Astrocyte of the spinal cord (primary cell): ENCODE results near the gene GALNT18.

Experiments
- DNase-seq: peaks from one replicate; pipeline ENCODE4 v3.0.0; 2011; ENCODE audit warnings: low read depth, low spot score
- H3K4me3 ChIP-seq: 2 replicates; pipeline ENCODE4 v1.5.1; 2011; ENCODE audit warnings: low read depth, mild to moderate bottlenecking, low read length, moderate library complexity
- in situ Hi-C: cut with HindIII; loops from 2 replicates; pipeline ENCODE4 v1.10.0; 2017; ENCODE audit warnings: low sequenced_read_pairs
- TF ChIP-seq, protein P1 (sequence below): IDR thresholded peaks from 2 replicates; pipeline ENCODE4 v1.5.1; 2012; ENCODE audit warnings: low read depth, mild to moderate bottlenecking, low read length, inconsistent platforms

The GALNT18 gene

DNA sequence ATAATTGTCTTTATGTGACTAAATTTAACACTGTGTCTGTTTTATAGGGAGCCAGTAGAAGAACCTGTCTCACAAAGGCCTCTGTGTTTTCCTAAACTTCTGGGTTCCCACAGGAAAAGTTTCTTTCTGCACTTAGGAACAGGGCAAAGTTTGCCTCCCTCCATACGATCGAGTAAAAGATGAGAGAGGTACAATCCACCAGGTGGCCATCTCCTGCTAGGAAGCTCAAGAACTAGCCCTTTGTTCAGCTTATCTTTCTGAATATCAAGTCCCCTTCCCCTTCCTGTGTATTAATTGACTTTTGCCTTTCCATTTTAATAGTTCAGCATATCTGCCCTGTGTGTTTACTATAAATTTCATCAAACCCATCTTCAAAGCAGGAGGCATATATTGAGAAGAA lies 286.8 kb downstream of the GALNT18 start:
- TF ChIP-seq, protein P1, sequence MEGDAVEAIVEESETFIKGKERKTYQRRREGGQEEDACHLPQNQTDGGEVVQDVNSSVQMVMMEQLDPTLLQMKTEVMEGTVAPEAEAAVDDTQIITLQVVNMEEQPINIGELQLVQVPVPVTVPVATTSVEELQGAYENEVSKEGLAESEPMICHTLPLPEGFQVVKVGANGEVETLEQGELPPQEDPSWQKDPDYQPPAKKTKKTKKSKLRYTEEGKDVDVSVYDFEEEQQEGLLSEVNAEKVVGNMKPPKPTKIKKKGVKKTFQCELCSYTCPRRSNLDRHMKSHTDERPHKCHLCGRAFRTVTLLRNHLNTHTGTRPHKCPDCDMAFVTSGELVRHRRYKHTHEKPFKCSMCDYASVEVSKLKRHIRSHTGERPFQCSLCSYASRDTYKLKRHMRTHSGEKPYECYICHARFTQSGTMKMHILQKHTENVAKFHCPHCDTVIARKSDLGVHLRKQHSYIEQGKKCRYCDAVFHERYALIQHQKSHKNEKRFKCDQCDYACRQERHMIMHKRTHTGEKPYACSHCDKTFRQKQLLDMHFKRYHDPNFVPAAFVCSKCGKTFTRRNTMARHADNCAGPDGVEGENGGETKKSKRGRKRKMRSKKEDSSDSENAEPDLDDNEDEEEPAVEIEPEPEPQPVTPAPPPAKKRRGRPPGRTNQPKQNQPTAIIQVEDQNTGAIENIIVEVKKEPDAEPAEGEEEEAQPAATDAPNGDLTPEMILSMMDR: no peak
- no peak overlapping the region for H3K4me3 ChIP-seq
- in situ Hi-C loops: no loop called here
- DNase-seq: no peak

- H3K4me3 ChIP-seq: no peak overlapping the region
- in situ Hi-C loops: no loop called here
- TF ChIP-seq, protein P1: no peak
- no peak for DNase-seq
These were observed 287.2 kb downstream of the GALNT18 start for GRCh38 chr11:11334607-11335006.

DNA sequence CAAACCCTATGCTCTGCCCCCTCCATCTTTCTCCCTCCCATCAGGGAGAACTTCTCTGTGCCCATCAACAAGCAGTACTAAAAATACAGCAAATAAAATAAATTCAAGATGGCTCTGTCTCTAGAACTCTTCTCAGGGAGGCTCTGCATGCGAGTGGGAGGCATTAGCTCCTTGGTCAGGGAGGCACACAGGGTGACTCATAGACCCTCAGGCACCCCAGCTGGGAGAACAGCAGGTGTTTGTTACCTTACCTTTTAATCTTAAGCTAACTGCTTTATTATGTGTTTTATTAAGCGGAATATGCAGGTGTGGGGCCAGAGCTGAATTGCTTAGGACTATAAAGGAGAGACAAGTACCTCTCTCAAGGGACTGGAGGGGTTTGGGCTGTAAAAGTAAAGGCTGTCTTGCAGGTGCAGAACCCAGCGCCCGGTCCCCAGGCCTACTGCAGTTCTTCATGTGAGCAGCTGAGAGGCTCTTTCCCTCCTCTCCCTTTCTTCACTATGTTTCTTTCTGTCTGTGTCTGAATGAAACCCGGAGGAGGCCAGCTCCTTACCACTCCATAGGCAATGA lies 289.6 kb downstream of the GALNT18 start:
- in situ Hi-C loops: no loop called here
- no peak for DNase-seq
- TF ChIP-seq, protein P1: no peak
- H3K4me3 ChIP-seq: no peak overlapping the region

DNA sequence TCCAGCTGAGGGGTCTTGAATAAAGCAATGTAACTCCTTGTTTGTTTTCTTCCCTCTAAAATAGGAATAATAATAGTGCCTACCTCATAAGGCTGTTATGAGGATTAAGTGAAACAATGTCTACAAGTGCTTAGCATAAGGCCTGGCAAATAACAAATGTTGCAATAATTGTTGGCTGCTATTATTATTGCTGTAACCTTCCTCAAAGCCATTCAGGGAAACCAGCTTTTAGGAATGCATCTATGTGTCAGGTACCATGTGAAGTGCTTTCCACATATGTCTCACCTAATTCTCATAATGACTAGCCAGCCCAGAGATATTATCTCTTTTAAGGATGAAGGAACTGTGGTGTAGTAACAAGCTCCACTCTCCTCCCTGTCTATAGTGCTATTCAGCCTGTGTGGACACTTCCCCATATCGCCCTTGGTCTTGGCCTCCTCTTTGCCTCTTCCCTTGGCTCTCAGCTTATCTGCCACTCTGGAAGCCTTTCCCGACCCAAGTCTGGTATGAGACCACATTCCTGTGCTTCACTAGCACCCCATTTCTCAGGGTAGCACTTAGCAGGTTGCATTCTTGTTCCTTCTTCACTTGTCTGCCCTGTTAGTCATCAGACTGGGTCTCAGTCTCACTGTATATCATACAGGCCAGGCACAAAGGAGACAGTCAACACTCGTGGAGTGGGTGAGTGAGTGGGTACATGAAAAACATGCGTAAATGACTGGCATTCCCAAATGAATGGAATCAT lies 292.6 kb downstream of the GALNT18 start:
- in situ Hi-C loops: no loop called here
- no peak for DNase-seq
- H3K4me3 ChIP-seq: no peak overlapping the region
- TF ChIP-seq, protein P1: no peak

GRCh38 chr11:11324090-11324489 lies 297.7 kb downstream of the GALNT18 start:
- TF ChIP-seq, protein P1: no peak
- in situ Hi-C loops: no loop called here
- DNase-seq: no peak
- no peak overlapping the region for H3K4me3 ChIP-seq

DNA sequence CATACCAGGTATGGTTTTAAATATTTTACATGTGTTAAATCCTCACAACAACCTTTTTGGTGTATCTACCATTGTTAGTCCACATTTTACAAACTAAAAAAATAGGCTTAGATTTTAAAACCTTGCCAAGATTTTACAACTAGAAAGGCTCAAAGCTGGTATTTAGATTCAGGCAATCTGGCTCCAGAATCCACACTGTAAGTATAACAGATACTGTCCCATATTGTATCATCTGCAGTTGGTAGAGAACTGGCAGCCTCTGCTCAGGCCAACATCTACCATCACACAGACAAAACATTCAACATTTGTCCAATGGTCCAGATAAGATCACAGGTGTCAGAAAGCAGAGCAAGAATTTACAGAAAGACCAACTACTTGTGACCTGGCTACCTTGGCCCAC lies 299.7 kb downstream of the GALNT18 start:
- in situ Hi-C loops: no loop called here
- no peak overlapping the region for H3K4me3 ChIP-seq
- DNase-seq: no peak
- TF ChIP-seq, protein P1: no peak
